Measurements from ENCODE around the gene NAA30. TPM values are rescaled to one million over a fixed set of nuclear protein-coding genes. Genes with fewer than 3 reads are reported as not detected.
A peak's percentile ranks its signal among the peaks of the same experiment; 100 is the strongest.

Gene NAA30
- total and polyA plus RNA-seq, 8 donors: 3.1 to 31.6 (median 16.3) TPM

DNA sequence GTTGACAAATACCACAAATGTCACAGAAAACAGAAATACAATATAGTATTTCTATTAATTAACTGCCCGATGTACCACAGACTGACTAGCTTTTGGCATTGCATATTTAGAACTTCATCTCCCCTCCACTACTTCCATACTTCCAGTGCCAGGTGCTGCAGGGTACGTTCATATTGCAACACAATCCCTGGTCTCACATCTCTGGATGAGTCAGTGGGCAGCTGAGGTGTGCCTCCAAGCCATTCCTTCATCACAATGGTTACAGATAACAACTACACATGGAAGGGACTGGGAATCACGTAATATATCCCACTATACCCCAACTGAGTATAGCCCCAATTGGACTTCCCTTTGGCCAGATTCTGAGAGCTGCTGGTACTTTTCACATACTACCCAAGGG, 72.2 kb downstream of the NAA30 start:
- WGBS, 5 donors: 74 to 94% (median 84%) methylated on average over 3 of the region's 3 CpGs
- Histone ChIP-seq H3K36me3 (no peaks in the 10 kb centered on the region), H3K9me3 (no peaks in the 10 kb centered on the region), H3K4me1 (no peaks in the 10 kb centered on the region), H3K27ac (peak overlapping the region in 1 of 5 donors; percentile 10), H3K27me3 (no peaks in the 10 kb centered on the region), H3K4me3 (no peak overlapping the region)
- DNase-seq: no peak
- intact Hi-C loops (cut with DNase I; ENCODE audit: low total_unique reads): no loop called here
- TF ChIP-seq, protein P1, sequence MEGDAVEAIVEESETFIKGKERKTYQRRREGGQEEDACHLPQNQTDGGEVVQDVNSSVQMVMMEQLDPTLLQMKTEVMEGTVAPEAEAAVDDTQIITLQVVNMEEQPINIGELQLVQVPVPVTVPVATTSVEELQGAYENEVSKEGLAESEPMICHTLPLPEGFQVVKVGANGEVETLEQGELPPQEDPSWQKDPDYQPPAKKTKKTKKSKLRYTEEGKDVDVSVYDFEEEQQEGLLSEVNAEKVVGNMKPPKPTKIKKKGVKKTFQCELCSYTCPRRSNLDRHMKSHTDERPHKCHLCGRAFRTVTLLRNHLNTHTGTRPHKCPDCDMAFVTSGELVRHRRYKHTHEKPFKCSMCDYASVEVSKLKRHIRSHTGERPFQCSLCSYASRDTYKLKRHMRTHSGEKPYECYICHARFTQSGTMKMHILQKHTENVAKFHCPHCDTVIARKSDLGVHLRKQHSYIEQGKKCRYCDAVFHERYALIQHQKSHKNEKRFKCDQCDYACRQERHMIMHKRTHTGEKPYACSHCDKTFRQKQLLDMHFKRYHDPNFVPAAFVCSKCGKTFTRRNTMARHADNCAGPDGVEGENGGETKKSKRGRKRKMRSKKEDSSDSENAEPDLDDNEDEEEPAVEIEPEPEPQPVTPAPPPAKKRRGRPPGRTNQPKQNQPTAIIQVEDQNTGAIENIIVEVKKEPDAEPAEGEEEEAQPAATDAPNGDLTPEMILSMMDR (IDR thresholded peaks at IDR 0.05): no peak
- TF ChIP-seq EP300 (IDR thresholded peaks at IDR 0.05): no peak
- no peak for TF ChIP-seq POLR2A (IDR thresholded peaks at IDR 0.05)
- TF ChIP-seq POLR2AphosphoS5 (IDR thresholded peaks at IDR 0.05): no peak

DNA sequence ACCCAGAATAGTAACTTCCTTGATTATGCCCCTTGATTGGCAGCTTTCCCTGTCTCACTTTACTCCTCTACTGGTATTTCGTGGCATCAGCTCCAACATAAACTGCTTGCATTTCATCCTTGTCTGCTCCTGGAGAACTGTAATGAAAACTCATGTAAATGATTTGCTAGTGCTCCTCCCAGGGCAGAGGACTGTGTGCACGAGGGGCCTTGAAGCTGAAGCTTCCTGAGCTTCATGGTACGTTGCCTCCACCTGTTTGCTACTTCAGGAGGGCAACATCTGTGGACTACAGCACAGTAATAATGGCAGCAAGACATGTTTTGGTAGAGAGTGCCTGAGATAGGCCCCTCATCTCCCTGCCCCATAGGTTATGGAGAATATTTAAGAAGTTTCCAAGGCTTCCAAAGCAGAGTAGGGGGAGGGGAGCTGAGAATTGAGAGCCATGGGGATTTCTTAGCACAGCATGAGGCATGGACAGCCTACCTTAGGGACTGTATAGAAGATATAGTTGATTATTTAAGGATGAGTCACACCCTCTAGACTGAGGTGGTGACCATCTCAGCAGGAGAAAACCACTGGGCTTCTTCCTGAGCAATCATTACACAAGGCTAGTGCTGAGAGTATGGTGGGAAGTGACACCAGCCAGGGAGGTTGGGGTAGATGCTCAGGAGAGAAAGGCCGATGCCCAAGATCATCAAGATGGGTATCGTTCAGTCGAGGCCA, 73.8 kb downstream of the NAA30 start:
- Histone ChIP-seq H3K36me3 (no peaks in the 10 kb centered on the region), H3K9me3 (no peaks in the 10 kb centered on the region), H3K27ac (no peak overlapping the region), H3K4me1 (no peaks in the 10 kb centered on the region), H3K27me3 (no peaks in the 10 kb centered on the region), H3K4me3 (no peak overlapping the region)
- intact Hi-C loops (cut with DNase I; ENCODE audit: low total_unique reads): no loop called here
- TF ChIP-seq, protein P1 (IDR thresholded peaks at IDR 0.05): no peak
- TF ChIP-seq EP300 (IDR thresholded peaks at IDR 0.05) (no peak), POLR2A (IDR thresholded peaks at IDR 0.05) (no peak), POLR2AphosphoS5 (IDR thresholded peaks at IDR 0.05) (no peak)
- no peak for DNase-seq
- 70 to 87% (median 82%) methylated on average over 6 of the region's 6 CpGs for WGBS, 5 donors

Other genes starting within 250 kb of the NAA30 start
- gene EXOC5, start 121.7 kb upstream of the NAA30 start, total RNA-seq: 10 to 100 TPM; 19.4 to 51.8 (median 37.9) TPM
- 10 to 100 TPM in 1 of 3 donors, 1 to 10 TPM in 2; 6.5 to 12.5 (median 9.5) TPM for gene EXOC5, start 121.7 kb upstream of the NAA30 start, polyA plus RNA-seq
- 10 to 100 TPM; 10.1 to 44.2 (median 14.7) TPM for gene AP5M1, start 121.6 kb upstream of the NAA30 start, total RNA-seq
- 10 to 100 TPM in 2 of 3 donors, 1 to 10 TPM in 1; 5.2 to 16.2 (median 10.1) TPM for gene AP5M1, start 121.6 kb upstream of the NAA30 start, polyA plus RNA-seq
- 1 to 10 TPM in 1 of 5 donors, not detected in 4; 1.3 TPM for gene CCDC198, start 103.3 kb downstream of the NAA30 start, total RNA-seq
- under 1 TPM in 1 of 3 donors, not detected in 2; 0.30 TPM for gene CCDC198, start 103.3 kb downstream of the NAA30 start, polyA plus RNA-seq